ENCODE measurements around the gene EFNA4.

Gene EFNA4

DNA sequence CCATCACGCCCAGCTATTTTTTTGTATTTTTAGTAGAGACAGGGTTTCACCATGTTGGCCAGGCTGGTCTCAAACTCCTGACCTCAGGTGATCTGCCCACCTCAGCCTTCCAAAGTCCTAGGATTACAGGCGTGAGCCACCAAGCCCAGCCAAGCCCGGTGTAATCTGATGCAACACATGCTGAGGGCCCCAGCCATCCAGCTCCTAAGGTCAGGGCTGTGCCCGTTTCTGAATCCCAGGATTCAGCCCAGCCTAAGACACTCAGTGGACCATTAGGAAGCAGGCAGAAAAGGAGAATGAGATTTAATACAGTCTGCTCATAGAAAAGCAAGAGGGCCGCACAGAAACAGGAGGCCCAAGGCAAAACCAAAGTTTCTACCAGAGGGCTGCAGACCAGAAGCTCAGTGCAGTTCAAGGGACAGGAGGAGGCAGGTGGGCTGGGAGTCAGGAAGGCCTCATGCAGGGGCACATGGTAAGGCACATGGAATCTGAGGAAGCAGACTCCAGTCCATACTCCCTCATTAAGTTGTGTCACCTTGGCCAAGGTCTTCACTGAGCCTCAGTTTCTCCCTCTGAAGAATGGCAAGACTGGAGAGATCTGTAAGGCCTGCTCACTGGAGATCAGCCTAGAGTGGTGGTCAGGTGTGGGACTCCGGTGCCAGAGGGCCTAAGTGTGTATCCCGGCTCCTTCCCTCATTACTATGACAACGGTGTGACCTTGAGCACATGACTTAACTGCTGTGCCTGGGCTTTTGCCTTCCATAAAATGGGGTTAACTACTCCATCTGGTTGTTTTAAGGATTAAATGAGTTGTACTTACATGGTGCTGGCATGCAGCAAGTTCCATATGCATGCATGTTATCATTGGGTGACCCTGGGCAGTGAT, 14.8 kb upstream of the EFNA4 start:
- TF ChIP-seq, protein P1, sequence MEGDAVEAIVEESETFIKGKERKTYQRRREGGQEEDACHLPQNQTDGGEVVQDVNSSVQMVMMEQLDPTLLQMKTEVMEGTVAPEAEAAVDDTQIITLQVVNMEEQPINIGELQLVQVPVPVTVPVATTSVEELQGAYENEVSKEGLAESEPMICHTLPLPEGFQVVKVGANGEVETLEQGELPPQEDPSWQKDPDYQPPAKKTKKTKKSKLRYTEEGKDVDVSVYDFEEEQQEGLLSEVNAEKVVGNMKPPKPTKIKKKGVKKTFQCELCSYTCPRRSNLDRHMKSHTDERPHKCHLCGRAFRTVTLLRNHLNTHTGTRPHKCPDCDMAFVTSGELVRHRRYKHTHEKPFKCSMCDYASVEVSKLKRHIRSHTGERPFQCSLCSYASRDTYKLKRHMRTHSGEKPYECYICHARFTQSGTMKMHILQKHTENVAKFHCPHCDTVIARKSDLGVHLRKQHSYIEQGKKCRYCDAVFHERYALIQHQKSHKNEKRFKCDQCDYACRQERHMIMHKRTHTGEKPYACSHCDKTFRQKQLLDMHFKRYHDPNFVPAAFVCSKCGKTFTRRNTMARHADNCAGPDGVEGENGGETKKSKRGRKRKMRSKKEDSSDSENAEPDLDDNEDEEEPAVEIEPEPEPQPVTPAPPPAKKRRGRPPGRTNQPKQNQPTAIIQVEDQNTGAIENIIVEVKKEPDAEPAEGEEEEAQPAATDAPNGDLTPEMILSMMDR (conservative IDR thresholded peaks at IDR 0.05; ENCODE audit: low read depth, low read length): no peak
- no peak overlapping the region for H3K4me3 ChIP-seq (ENCODE audit: low read length)
- no peak for DNase-seq (ENCODE audit: low read depth)

DNA sequence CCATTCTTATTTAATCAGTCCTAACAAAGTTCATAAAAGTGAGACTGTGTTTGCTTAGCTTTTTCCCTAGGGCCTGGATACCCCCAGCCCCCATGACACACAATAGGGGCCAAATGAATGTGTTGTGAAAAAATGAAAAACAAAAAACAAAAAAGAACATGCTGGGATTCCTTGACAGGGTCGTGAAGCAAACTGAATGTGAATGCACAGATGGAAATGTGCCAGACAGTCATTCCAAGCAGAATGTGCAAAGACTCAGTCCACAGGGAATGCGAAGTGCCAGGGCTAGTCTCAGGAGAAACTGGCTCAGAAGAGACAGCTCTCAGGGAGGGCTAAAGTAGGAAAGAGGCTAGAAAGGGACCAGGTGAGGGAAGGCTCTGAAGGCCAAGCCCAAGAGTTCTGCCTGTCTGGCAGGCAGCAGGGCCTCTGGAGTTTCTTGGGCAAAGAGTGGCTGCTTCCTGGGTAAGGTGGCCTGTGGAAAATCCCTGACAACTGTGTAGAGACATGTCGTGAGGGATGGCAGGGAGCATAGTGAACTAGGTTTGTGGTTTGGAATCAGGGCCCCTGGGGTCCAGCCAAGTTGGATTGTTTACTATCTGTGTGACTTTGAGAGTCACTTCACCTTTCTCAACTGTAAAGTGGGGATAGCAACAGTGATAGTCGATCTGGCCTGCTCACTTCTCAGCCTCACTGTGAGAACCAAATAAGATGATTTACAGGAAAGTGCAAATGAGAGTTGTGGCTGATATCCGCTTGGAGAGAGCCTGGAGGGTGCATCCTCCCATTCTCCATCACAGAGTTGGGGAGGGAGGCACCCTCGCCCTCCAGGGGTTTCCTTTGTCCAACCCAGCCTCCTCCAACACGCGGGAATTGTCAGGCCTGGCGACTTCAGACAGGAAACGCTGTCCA, 13.6 kb upstream of the EFNA4 start:
- TF ChIP-seq, protein P1 (conservative IDR thresholded peaks at IDR 0.05; ENCODE audit: low read depth, low read length): no peak
- H3K4me3 ChIP-seq (ENCODE audit: low read length): no peak overlapping the region
- DNase-seq (ENCODE audit: low read depth): no peak

DNA sequence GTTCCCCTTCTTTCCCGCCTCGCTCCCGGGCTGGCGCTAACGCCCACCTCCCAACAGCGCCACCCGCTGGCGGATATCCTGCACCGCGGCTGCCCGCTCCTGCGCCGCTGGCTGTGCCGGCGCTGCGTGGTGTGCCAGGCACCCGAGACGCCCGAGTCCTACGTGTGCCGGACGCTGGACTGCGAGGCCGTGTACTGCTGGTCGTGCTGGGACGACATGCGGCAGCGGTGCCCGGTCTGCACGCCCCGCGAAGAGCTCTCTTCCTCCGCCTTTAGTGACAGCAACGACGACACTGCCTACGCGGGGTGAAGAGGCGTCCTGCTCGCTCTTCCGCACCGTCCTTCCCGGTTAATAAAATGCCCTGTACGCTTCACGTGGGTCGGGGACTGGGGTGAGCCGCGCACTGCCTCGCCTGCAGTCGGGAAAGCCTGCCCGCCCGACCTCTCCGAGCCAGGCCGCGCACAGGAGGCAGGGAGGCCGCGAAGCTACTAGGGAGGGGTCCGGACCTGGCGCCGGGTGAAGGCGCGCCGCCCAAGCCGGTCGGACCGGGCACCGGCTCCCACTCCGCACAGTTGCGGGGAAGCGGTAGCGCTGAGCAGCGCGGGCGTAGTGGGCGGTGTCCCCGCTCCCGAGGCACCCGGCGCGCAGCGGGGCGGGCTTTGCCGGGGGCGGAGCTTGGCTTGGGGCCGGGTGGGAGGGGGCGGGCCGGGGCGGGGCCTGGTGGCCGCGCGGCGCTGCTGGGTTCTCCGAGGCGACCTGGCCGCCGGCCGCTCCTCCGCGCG, 12.8 kb upstream of the EFNA4 start, which contains the start of gene ADAM15:
ADAM15 (plus strand) TSS at position 757 of the 782 bp plus-strand sequence. CDS start 71 bp downstream, outside the sequence.
- no peak for DNase-seq (ENCODE audit: low read depth)
- TF ChIP-seq, protein P1 (conservative IDR thresholded peaks at IDR 0.05; ENCODE audit: low read depth, low read length): peak; percentile 83
- peak within 1 kb of the TSS; percentile 78 for H3K4me3 ChIP-seq (ENCODE audit: low read length)

DNA sequence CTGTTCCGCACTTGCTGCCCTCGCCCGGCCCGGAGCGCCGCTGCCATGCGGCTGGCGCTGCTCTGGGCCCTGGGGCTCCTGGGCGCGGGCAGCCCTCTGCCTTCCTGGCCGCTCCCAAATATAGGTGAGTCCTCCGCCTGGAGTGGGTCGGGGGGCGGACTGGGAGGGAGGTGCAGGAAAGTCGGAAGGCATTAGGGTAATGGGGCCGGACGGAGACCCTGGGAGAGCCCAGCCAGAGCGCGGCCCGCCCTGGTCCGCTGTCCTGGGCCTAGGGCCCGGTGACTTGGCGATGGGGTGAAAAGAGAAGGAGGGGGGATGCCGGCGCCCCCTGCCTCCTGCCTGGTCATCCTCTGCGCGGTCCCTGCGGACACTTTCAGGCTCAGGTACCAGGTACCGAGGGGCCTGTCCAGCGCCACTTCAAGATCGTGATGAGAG, 12.2 kb upstream of the EFNA4 start:
- DNase-seq (ENCODE audit: low read depth): no peak
- TF ChIP-seq, protein P1 (conservative IDR thresholded peaks at IDR 0.05; ENCODE audit: low read depth, low read length): no peak
- peak overlapping the region; percentile 78 for H3K4me3 ChIP-seq (ENCODE audit: low read length)

DNA sequence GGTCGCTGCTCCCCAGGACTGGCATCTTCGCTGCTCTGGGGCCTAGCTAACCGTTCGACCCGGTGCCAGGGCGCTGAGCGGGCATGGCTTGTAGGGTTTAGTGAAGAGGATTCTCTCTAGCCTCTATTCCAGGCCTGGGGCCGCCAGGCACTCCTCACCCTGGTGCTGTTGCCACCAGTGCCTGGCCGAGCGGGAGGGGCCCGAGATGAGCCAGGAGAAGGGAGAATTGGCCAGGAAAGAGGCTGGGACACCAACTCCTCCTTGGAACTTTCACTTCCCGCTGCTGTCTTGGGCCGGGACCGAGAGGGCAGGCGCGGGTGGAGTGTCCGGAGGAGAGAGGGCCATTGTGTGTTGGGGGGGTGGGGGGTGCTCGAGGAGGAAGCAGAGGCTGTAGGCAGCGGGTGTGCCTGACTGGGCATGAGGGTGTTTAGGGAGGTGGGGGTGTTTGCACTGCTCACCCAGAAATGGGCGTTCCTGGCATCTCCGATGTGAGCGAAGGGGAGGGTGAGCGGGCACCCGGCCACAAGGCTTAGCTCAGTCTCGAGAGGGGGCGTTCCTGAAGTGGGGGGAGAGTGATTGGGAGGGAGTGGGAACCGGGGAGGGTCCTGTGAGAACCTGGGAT, 11.7 kb upstream of the EFNA4 start:
- TF ChIP-seq, protein P1 (conservative IDR thresholded peaks at IDR 0.05; ENCODE audit: low read depth, low read length): no peak
- H3K4me3 ChIP-seq (ENCODE audit: low read length): peak overlapping the region; percentile 78
- no peak for DNase-seq (ENCODE audit: low read depth)
